Neutrophil (primary cell): ENCODE data around the gene SNAP47.

Source experiments
- H3K27ac ChIP-seq: fragments of 200-600 bp; sonication (generic); 2 replicates; pipeline ENCODE4 v1.5.1; 2016; ENCODE audit warnings: mild to moderate bottlenecking, moderate library complexity
- H3K27me3 ChIP-seq: fragments of 200-600 bp; sonication (generic); 2 replicates; pipeline ENCODE4 v1.6.0; 2016; ENCODE audit warnings: mild to moderate bottlenecking
- H3K36me3 ChIP-seq: fragments of 200-600 bp; sonication (generic); 2 replicates; pipeline ENCODE4 v1.5.1; 2017
- H3K4me1 ChIP-seq, 2 experiments: fragments of 200-600 bp in 1 of 2; sonication (generic) in 1 of 2; 1 replicate in 1 of 2; 2 replicates in 1 of 2; pipeline versions ENCODE4 v1.5.1 to v1.6.1; 2013 to 2016; ENCODE audit warnings: low read depth in 1 of 2, low read length in 1 of 2, mild to moderate bottlenecking in 1 of 2, moderate library complexity in 1 of 2; ENCODE audit not compliant: control insufficient read depth in 1 of 2, insufficient read depth in 1 of 2
- H3K4me3 ChIP-seq, 2 experiments: fragments of 200-600 bp in 1 of 2; sonication (generic) in 1 of 2; 1 replicate in 1 of 2; 2 replicates in 1 of 2; pipeline ENCODE4 v1.5.1; 2013 to 2016; ENCODE audit warnings: low read depth in 1 of 2, low read length in 1 of 2, mild to moderate bottlenecking in 1 of 2, moderate library complexity in 1 of 2
- H3K9me3 ChIP-seq: fragments of 200-600 bp; sonication (generic); 2 replicates; pipeline ENCODE4 v1.5.1; 2016
- CTCF ChIP-seq: fragments of 200-600 bp; sonication (generic); IDR thresholded peaks from 2 replicates; pipeline ENCODE4 v1.5.1; 2016; ENCODE audit warnings: antibody characterized with exemption

SNAP47 gene

GRCh38 chr1:227730630-227731151, 4.5 kb upstream of the SNAP47 start:
- Histone ChIP-seq H3K36me3 (peaks cover 24% of the 10 kb centered on the region), H3K4me1 (peaks cover 19 to 22% of the 10 kb centered on the region in 2 experiments), H3K9me3 (no peaks in the 10 kb centered on the region), H3K27me3 (peaks cover 42% of the 10 kb centered on the region), H3K4me3 (no peak overlapping the region), H3K27ac (no peak overlapping the region)
- no peak for TF ChIP-seq CTCF

- H3K4me3 ChIP-seq: no peak overlapping the region
Observed at GRCh38 chr1:227731241-227731677, 4.0 kb upstream of the SNAP47 start.

GRCh38 chr1:227731696-227732585, 3.3 kb upstream of the SNAP47 start:
- H3K4me3 ChIP-seq: no peak overlapping the region

More at GRCh38 chr1:227731241-227731677, 4.0 kb upstream of the SNAP47 start:
- Histone ChIP-seq H3K4me1 (peaks cover 25 to 27% of the 10 kb centered on the region in 2 experiments), H3K27ac (no peak overlapping the region), H3K27me3 (peaks cover 39% of the 10 kb centered on the region), H3K36me3 (peaks cover 24% of the 10 kb centered on the region), H3K9me3 (no peaks in the 10 kb centered on the region)
- no peak for TF ChIP-seq CTCF

GRCh38 chr1:227732586-227733308, 2.5 kb upstream of the SNAP47 start:
- Histone ChIP-seq H3K27ac (no peak overlapping the region), H3K36me3 (peaks cover 24% of the 10 kb centered on the region), H3K4me1 (peaks cover 25 to 27% of the 10 kb centered on the region in 2 experiments), H3K27me3 (peaks cover 24% of the 10 kb centered on the region), H3K4me3 (no peak overlapping the region), H3K9me3 (no peaks in the 10 kb centered on the region)
- TF ChIP-seq CTCF: no peak

More at GRCh38 chr1:227731696-227732585, 3.3 kb upstream of the SNAP47 start:
- H3K27ac ChIP-seq: no peak overlapping the region
- H3K4me1 ChIP-seq: peaks cover 25 to 27% of the 10 kb centered on the region in 2 experiments
- no peaks in the 10 kb centered on the region for H3K9me3 ChIP-seq
- TF ChIP-seq CTCF: no peak
- H3K36me3 ChIP-seq: peaks cover 24% of the 10 kb centered on the region
- H3K27me3 ChIP-seq: peaks cover 32% of the 10 kb centered on the region

GRCh38 chr1:227733309-227733705, 1.9 kb upstream of the SNAP47 start:
- no peak for TF ChIP-seq CTCF
- H3K4me1 ChIP-seq: peaks cover 23% of the 10 kb centered on the region in 2 experiments
- peaks cover 24% of the 10 kb centered on the region for H3K36me3 ChIP-seq
- H3K27me3 ChIP-seq: peaks cover 18% of the 10 kb centered on the region
- no peak overlapping the region for H3K27ac ChIP-seq
- no peak overlapping the region for H3K4me3 ChIP-seq
- H3K9me3 ChIP-seq: no peaks in the 10 kb centered on the region
